CD4-positive, alpha-beta T cell treated with Interferon alpha-2 for 1 hour (primary cell): ENCODE measurements around the gene C9orf50.
A peak's percentile ranks its signal among the peaks of the same experiment; 100 is the strongest.
"Not testable (repeated sequence)": the region's sequence is repeated elsewhere in the genome, so short reads cannot be mapped to it uniquely, and the experiment has no call there.

Source experiments
- DNase-seq, 2 donors: peaks; one replicate each; pipeline ENCODE4 v3.0.0-alpha.2; 2020 to 2022

Gene C9orf50

GRCh38 chr9:129610213-129610472 lies 10.8 kb downstream of the C9orf50 start:
- no peak for DNase-seq

DNA sequence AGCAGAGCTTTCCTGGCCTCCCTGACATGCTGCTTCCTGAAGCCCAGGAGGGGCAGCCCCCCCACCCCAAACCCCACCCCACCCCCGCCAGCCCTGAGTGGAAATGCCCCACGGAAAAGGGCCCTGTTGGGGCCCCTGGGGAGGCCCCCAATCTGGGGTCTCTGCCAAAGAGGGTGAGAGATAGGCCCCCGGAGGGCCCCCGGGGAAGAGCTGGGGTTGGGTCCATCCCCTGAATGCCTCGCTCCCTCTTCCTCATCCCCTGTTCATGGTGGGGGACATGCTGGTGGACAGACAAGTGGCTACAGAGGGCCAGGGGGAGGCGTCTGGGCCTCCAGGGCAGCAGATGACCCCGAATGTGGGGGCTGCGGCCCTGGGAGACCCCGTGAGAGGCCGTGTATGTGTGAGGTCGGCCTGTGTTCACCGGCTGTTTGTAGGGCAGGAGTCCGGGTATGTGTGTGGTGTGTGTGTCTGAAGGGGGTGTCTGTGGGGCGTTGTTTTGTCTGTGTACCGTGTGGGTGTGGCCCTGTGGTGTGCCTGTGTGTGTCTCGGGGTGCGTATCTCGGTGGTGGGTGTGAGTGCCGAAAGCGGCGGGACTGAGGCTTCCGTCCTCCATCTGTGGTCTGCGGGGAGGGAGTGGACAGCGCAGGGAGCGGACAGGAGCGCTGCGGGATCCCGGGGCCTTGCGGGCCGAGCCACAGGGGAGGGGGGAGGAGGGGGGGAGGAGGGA lies 11.3 kb downstream of the C9orf50 start:
- peak; percentile 75 to 81 for DNase-seq

GRCh38 chr9:129608561-129609481 lies 12.1 kb downstream of the C9orf50 start:
- no peak for DNase-seq

DNA sequence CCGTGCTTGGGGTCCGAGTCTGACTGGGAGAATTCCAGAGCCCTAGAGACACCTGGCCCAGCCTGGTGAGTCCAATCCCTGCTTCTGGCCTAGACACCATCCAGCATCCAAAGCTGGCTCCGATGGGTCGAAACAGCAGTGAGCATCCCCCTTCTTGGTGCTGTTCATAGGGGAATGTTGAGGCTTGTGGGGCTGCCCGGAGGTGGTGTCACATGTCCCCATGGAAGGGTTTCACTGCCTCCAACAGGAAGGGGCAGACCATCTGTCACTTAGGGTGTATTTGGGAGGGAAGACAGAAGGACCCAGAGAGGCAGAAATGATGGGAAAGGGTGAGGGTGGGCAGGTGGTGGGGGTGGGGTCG lies 13.9 kb downstream of the C9orf50 start:
- DNase-seq: no peak

DNA sequence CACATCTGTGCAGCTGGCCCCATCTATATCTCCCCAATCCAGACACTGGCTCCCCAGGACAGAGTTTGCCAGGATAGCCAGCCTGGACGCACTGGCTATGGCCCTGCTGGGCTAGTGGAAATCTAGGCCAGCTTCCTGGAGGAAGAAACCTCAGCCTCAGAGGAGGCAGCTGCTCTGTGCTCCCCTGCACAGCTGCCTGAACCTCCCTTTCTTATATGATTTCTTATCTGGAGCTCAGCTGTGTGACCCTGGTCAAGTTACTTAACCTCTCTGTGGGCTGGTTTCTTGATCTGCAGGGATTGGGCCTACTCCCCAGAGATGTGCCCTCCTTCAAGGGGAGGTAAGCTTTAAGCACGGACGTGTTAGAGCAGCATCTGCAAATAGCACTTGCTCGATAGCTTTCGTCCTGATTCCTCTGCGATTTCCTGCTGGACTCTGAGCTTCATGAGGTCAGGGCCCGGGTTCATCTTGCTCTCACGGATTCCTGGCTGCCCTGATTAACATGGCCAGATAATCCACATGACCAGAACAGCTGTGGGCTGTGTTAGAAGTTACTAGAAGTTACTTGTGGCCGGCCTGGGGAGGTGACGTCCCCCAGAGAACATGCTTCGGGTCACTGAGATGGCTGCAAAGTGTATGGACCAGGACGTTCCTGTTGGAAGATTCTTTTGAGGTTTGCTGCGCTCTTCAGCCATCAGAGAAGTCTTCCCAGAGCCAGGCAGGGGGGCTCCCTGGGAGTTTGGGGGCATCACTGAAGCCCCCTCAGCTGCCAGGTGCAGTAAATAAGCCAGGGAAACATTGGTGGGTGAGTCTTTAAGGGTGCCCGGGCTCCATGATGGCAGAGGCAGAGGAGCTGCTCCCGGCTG lies 14.5 kb downstream of the C9orf50 start:
- DNase-seq: no peak

- no peak for DNase-seq
These were observed 16.1 kb downstream of the C9orf50 start for GRCh38 chr9:129604766-129605163.

DNA sequence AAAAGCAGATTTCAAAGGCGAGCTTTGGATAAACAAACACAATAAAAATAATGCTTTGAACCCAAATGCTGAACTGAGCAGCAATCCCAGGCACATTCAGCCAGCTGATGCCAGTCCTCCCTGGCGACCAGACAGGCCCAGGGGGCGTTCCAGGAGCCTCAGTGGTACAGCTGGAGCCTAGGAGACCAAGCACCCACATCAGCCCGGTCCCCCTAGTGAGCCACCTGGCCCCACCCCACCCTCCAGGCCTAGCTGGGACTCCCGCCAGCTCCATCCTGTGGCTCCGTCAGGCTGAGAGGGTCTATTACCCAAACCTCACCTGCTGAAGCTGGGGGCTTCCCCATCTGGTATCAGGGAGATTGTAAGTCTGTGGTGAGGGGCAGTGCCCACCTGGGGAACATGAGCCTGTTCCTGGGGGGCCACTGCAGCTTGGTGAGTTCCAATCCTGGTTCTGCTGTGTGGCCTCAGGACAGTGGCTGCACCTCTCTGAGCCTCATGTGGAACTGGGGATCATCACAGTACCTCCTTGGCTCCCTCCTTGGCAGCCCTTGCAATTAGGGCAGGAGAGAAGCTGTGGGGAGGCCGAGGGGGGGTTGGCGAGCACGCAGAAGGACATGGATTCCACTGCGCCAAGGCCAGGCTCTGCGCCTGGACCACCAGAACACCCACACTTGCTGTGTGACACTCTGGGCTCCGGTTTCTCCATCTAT lies 16.7 kb downstream of the C9orf50 start:
- DNase-seq: no peak

DNA sequence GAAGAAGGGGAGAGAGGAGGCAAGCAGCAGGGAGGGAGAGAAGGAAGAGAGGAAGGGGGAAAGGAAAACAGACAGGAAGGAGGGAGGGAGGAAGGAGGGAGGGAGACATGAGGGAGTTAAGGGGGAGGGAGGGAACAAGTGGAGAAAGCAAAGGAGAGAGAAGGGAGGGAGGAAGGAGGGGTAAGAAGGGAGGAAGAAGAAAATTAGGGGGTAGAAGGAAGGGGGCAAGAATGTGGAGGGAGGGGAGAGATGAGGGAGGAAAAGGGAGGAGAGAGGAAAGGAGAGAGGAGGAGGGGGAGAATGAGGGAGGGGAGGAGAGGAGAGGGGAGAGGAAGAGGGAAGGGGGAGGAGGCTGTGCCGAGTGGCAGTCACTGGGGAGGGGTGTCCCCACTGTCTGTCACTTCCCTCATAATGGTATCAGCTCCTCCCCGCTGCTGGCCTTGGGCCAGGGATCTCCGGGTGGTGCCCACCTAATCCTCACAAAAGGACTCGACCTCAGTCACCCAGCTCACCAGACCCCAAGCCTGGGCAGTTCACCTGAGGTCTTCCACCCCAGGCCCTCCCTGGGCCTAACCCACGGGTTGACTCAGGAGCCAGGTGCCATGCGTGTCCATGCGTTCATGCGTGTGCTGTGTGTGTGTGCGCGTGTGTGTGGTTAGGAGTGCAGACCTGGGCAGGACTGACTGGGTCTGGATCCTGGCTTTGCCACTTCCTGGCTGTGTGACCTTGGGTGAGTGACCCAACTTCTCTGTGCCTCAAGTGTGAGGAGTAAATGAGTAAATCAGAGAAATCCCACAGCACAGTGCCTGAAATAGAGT lies 18.1 kb downstream of the C9orf50 start:
- no peak for DNase-seq

GRCh38 chr9:129601082-129601674 lies 19.7 kb downstream of the C9orf50 start:
- DNase-seq: no peak

DNA sequence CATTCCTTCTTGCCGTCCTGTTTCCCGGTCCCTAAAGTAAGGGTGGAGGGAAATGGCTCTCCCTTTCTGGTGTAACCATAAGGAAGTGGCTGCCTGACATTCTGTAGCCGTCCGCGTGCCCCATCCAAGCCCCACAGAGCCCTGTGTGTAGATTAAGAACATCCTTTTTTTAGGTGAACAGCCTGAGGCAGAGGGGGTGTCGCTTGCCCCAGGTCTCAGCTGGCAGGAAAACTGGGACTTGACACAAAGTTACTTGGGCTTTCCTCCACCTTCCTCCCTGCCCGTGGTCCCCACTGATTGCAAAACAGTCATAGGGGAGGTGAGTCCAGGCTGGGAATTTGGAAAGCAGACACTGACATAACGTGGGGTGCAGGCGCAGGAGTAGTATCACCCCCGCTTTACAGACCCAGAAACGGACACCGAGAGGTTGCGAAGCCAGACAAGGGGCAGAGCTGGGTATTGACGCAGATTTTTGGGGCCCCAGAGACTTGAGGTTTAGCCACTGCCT lies 22.8 kb downstream of the C9orf50 start:
- no peak for DNase-seq

DNA sequence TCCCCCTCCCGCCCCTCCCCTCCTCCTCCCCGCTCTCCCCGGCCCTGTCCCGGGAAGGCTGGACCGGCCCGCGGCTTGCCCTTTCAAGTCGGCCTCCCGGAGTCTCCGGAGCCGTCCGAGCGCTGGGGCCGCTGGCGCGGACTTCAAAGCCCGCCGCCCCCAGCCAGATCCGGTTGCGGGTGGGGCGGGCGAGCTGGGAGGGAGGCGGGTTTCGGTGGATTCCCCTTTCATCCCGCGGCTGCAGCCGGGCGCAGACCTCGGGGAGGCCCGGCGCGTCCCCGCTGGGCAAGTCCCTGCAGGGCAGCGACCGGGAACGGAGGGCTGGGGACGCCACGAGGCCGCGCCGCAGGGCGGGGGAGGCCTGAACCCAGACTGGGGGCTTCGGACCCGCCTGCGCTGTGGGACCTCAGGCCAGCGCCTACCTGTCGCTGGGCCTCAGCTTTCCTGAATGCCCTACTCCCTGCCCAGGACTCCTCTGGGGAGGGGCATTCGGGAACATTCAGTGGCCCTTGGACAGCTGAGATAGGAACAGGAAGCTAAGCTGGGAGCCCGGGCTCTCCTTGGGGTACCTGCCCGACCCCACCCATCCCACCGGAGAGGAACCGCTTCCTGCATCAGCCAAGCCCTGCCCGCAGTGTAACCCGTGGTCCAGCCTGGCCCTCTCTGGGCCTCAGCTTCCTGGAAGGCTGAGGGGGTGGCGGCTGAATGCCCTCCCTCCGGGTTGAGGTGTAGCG lies 23.4 kb downstream of the C9orf50 start:
- peak in 1 of 2 donors; percentile 47 for DNase-seq

GRCh38 chr9:129596541-129597331 lies 24.2 kb downstream of the C9orf50 start:
- no peak for DNase-seq

DNA sequence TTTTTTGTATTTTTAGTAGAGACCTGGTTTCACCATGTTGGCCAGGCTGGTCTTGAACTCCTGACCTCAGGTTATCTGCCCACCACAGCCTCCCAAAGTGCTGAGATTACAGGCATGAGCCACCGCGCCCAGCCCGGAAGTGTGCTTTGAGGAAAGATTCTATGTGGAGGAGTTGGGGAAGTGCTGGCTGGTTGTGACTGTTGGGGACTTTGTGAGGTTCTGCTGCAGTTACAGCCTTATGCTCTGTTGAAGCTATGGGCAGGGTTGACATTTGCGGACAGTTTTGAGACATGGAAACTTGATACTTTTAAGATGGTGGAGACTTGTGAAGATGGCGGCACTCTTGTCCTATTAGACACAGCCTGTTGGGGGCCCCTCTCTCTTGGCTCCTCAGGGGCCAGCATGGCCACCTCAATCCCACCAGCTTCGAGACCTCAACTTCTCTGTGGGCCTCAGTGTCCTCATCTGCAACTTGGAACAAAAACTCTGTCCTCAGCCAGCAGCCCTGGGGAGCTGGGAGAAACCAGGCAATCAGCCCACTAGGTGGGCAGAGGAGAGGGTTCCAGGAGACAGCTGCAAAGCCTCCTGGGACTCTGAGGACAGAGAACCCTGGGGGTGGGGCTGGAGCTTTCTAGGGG lies 24.9 kb downstream of the C9orf50 start:
- no peak for DNase-seq

DNA sequence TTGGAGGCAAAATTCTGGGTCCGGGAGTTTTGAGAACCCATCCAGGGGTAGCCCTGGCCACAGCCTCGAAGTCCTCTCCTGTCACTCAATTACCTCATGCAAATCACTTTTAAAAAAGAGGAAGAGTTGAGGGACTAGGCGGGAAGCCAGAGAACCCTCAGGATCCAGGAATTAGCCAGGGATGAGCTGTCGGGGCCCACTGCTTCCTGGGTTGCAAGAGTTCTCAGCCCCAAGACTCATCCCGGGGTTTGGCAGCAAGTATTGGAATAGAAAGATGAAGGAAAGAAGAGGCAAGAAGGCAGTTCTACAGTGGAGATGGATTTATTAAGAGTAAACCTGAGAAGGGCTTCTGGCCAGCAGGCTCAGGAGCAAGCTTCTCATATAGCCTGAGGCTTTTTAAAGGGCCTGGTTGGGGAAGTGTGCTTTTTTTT lies 25.6 kb downstream of the C9orf50 start:
- DNase-seq: no peak

DNA sequence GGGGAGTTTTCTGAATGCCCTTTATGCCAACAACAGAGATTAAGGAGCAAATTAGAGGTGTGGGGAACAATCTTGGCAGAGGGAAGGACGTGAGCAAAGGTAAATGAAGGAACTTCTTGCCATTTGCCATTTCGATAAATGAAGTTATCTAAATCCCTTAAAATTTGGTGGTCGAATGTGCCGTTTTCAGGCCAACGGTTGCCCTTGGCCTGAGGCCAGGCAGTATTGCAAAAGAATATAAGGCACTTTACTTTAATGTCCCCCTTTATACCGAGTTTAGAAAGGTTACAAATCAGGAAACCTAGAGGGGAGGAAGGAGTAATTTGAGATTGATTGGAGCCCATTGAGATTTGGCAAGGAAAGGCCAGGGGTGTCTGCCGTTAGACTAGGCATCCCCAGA lies 26.3 kb downstream of the C9orf50 start:
- no peak for DNase-seq

DNA sequence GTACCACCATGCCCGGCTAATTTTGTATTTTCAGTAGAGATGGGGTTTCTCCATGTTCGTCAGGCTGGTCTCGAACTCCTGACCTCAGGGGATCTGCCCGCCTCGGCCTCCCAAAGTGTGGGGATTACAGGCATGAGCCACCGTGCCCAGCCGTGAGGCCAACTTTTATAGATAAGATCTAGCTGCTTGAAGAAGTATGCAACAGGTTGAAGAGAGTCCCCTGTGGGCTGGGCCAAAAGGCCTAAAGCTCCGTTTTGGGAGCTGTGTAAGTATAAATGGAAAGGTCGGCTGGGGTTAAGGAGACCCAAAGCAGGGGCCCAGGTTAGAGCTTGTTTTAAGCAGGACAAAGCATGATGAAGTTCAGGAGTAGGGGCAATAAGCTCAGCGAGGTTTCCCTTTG lies 28.1 kb downstream of the C9orf50 start:
- DNase-seq: not testable (repeated sequence)

GRCh38 chr9:129591916-129592315 lies 29.0 kb downstream of the C9orf50 start:
- DNase-seq: no peak

- DNase-seq: no peak
These were observed 30.4 kb downstream of the C9orf50 start for GRCh38 chr9:129590466-129590865.
